Measurements from ENCODE around the gene CALML5. TPM values are rescaled to one million over a fixed set of nuclear protein-coding genes. Genes with fewer than 3 reads are reported as not detected.

Gene CALML5
- total RNA-seq, 2 experiments from 2014 or later = not detected

DNA sequence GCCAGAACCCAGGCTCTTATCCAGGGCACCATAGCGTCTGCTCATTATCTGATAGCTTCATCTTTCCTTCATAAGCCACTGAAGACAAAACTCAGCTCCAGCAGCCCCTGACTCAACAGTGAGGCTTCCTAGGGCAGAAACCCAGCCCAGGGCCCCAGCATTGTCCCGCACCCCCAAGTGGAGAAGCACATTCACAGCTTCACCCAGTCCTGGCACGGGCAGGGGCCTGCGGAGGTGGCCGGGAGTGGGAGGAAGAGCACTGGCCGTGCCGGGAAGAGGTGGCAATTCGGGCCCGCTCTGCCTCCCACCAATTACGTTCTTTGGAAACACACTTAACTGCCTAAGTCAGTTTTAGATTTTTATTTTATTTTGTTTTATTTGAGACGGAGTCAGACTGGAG, 10.3 kb upstream of the CALML5 start:
- ChIA-PET CTCF (no interaction called here), POLR2A (no interaction called here)
- H3K4me3 Mint-ChIP-seq = no peak overlapping the region
- H3K9me3 Mint-ChIP-seq = no peaks in the 10 kb centered on the region
- DNase-seq = no peak
- intact Hi-C loops (cut with micrococcal nuclease) = no loop called here
- peaks cover 11% of the 10 kb centered on the region for H3K4me1 Mint-ChIP-seq (ENCODE audit: low read depth)
- peaks cover 12% of the 10 kb centered on the region for H3K27me3 Mint-ChIP-seq
- no peaks in the 10 kb centered on the region for H3K36me3 Mint-ChIP-seq
- no peak overlapping the region for H3K27ac Mint-ChIP-seq

- Mint-ChIP-seq H3K27ac (no peak overlapping the region), H3K36me3 (no peaks in the 10 kb centered on the region), H3K4me1 (ENCODE audit: low read depth) (peaks cover 11% of the 10 kb centered on the region), H3K4me3 (no peak overlapping the region), H3K9me3 (no peaks in the 10 kb centered on the region), H3K27me3 (peaks cover 12% of the 10 kb centered on the region)
- ChIA-PET CTCF (no interaction called here), POLR2A (no interaction called here)
- DNase-seq = no peak
- intact Hi-C loops (cut with micrococcal nuclease) = no loop called here
Measured at GRCh38 chr10:5509236-5509635, 9.9 kb upstream of the CALML5 start.

DNA sequence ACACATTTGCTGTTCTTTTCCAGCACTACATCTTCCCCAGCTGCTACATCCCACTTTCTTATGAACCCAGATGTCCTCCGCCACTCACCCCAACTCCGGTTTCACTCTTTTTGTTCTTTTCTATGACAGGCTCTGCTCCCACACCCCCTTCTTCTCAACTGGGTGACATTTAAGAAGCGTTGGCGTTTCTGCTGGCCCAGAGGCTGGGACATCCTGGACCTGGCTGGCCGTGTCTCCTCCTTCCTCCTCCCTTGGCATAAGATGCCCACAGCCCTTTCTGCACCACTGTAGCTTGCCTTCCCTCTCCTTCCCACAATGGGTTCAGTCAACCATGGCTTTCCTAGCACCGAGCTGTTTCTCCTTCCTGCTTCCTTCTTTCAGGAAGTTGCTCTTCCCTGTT, 9.4 kb upstream of the CALML5 start:
- intact Hi-C loops (cut with micrococcal nuclease) = no loop called here
- ChIA-PET POLR2A (no interaction called here), CTCF (no interaction called here)
- no peaks in the 10 kb centered on the region for H3K36me3 Mint-ChIP-seq
- H3K27me3 Mint-ChIP-seq = peaks cover 12% of the 10 kb centered on the region
- H3K9me3 Mint-ChIP-seq = no peaks in the 10 kb centered on the region
- no peak overlapping the region for H3K4me3 Mint-ChIP-seq
- no peak overlapping the region for H3K27ac Mint-ChIP-seq
- no peak for DNase-seq
- H3K4me1 Mint-ChIP-seq (ENCODE audit: low read depth) = peaks cover 11% of the 10 kb centered on the region

GRCh38 chr10:5508161-5508604, 8.8 kb upstream of the CALML5 start:
- no peak for DNase-seq
- peaks cover 10% of the 10 kb centered on the region for H3K27me3 Mint-ChIP-seq
- CTCF ChIA-PET = interaction anchor here (1.1 kb wide), 1 partner anchor 114 kb away, joined by 3 read pairs; no protein-coding TSS in a partner anchor
- POLR2A ChIA-PET = no interaction called here
- no peak overlapping the region for H3K4me3 Mint-ChIP-seq
- H3K4me1 Mint-ChIP-seq (ENCODE audit: low read depth) = peaks cover 7% of the 10 kb centered on the region
- no peaks in the 10 kb centered on the region for H3K36me3 Mint-ChIP-seq
- no peak overlapping the region for H3K27ac Mint-ChIP-seq
- intact Hi-C loops (cut with micrococcal nuclease) = no loop called here
- no peaks in the 10 kb centered on the region for H3K9me3 Mint-ChIP-seq

- H3K9me3 Mint-ChIP-seq = no peaks in the 10 kb centered on the region
- DNase-seq = no peak
- no peaks in the 10 kb centered on the region for H3K36me3 Mint-ChIP-seq
- intact Hi-C loops (cut with micrococcal nuclease) = no loop called here
- H3K27ac Mint-ChIP-seq = no peak overlapping the region
- CTCF ChIA-PET = interaction anchor here (1.1 kb wide), 1 partner anchor 115 kb away, joined by 3 read pairs; no protein-coding TSS in a partner anchor
- peaks cover 10% of the 10 kb centered on the region for H3K27me3 Mint-ChIP-seq
- H3K4me3 Mint-ChIP-seq = no peak overlapping the region
- peaks cover 2% of the 10 kb centered on the region for H3K4me1 Mint-ChIP-seq (ENCODE audit: low read depth)
- POLR2A ChIA-PET = no interaction called here
Measured at GRCh38 chr10:5507649-5508131, 8.3 kb upstream of the CALML5 start.

DNA sequence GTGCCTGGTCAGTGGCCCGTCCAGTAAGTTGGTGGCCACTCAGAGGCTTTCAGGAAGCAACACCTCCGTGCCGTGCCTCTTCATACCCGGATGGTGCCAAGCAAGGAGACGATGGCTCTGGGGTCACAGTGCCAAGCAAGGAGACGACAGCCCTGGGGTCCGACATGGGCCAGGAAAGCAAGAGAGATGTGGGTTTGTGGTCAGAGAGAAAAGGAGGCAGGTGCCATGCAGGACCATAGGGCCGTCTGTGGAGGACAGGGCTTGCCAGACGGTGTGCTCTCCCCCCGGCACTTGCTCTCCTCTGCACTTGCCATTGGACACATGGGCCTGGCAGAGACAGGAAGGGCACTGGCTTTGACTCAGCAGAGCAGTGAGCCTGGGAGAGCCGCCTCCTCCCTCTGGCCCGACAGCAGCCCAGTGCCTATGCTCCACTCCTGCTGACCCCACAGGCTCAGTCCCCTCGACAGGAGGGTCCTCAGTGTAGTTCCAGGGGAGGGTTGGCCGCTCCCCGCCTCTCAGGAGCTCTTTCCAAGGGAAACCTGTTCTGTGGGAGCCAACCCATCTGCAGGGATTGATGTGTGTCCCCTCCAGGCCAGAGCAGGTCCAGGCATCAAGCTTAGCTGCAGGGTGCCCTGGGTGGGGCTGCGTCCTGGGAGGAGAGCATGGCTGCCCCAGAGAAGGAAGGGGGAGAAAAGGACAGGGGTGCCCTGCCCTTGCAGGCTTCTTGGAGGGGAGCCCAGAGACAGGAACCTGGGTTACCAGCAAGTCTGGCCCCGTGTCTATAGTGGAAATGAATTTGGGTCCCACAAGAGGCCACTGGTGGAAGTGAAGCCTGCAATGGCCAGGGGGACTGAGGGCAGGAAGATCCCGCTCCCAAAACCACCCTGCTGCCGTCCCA, 7.6 kb upstream of the CALML5 start:
- ChIA-PET CTCF (interaction anchor here (1.1 kb wide), 1 partner anchor 116 kb away, joined by 3 read pairs; no protein-coding TSS in a partner anchor), POLR2A (no interaction called here)
- no peak for DNase-seq
- Mint-ChIP-seq H3K36me3 (no peaks in the 10 kb centered on the region), H3K4me3 (no peak overlapping the region), H3K27me3 (peaks cover 4% of the 10 kb centered on the region), H3K4me1 (ENCODE audit: low read depth) (no peaks in the 10 kb centered on the region), H3K27ac (no peak overlapping the region), H3K9me3 (no peaks in the 10 kb centered on the region)
- intact Hi-C loops (cut with micrococcal nuclease) = no loop called here

GRCh38 chr10:5506246-5506645, 6.9 kb upstream of the CALML5 start:
- Mint-ChIP-seq H3K36me3 (no peaks in the 10 kb centered on the region), H3K9me3 (no peaks in the 10 kb centered on the region), H3K27me3 (peaks cover 3% of the 10 kb centered on the region), H3K27ac (no peak overlapping the region), H3K4me3 (no peak overlapping the region), H3K4me1 (ENCODE audit: low read depth) (no peaks in the 10 kb centered on the region)
- intact Hi-C loops (cut with micrococcal nuclease) = no loop called here
- ChIA-PET CTCF (no interaction called here), POLR2A (no interaction called here)
- no peak for DNase-seq

GRCh38 chr10:5504146-5505072, 5.0 kb upstream of the CALML5 start:
- ChIA-PET CTCF (interaction anchor here (1.2 kb wide), 1 partner anchor 125 kb away, joined by 3 read pairs; no protein-coding TSS in a partner anchor), POLR2A (no interaction called here)
- H3K36me3 Mint-ChIP-seq = no peaks in the 10 kb centered on the region
- no peak for DNase-seq
- no peak overlapping the region for H3K4me3 Mint-ChIP-seq
- intact Hi-C loops (cut with micrococcal nuclease) = no loop called here
- H3K4me1 Mint-ChIP-seq (ENCODE audit: low read depth) = no peaks in the 10 kb centered on the region
- no peaks in the 10 kb centered on the region for H3K9me3 Mint-ChIP-seq
- H3K27me3 Mint-ChIP-seq = peaks cover 5% of the 10 kb centered on the region
- H3K27ac Mint-ChIP-seq = no peak overlapping the region

GRCh38 chr10:5503477-5503835, 4.1 kb upstream of the CALML5 start:
- H3K36me3 Mint-ChIP-seq = no peaks in the 10 kb centered on the region
- H3K4me1 Mint-ChIP-seq (ENCODE audit: low read depth) = no peaks in the 10 kb centered on the region
- no peak overlapping the region for H3K4me3 Mint-ChIP-seq
- H3K27me3 Mint-ChIP-seq = peaks cover 5% of the 10 kb centered on the region
- DNase-seq = no peak
- no peak overlapping the region for H3K27ac Mint-ChIP-seq
- ChIA-PET CTCF (interaction anchor here (1.2 kb wide), 1 partner anchor 126 kb away, joined by 3 read pairs; no protein-coding TSS in a partner anchor), POLR2A (no interaction called here)
- intact Hi-C loops (cut with micrococcal nuclease) = no loop called here
- no peaks in the 10 kb centered on the region for H3K9me3 Mint-ChIP-seq

DNA sequence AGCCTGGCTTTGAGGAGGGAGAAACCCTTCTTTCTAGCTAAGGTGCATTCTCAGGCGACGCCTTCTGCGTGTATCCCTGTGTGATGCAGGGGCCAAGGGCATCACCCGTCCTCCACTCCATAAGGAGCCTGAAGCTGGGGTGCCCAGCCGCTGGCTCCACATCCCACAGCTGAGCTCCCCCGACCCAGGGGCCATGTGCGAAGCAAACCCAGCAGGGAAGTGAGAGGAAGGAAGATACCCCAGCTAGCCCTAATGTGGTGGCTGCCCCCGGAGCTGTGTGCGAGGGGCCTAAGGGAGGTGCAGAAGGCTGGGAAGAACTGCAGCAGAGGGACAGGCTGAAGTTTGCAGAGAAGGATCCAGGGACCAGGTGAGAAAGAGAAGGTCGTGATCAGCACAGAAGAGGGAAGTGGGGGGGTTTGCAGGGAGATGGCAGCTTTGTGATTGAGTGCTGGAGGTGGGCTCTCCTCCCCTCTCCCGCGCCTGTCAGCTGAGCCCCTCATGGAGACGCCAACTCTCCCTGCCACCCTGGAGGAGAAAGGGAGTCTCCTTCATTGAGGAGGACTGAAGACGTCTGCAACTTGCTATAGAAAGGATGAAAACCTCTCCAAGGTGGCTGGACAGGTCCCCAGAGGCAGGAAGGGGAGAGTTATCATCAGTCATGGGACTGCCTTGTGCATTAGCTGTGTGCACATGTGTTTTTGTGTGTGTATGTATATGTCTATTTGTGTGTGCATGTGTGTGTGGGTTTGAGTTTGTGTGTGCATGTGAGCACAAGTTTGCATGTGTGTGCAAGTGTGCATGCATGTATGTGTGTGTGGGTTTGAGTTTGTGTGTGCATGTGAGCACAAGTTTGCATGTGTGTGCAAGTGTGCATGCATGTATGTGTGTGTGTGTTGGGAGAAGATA, 3.5 kb upstream of the CALML5 start:
- Mint-ChIP-seq H3K9me3 (no peaks in the 10 kb centered on the region), H3K4me3 (no peak overlapping the region), H3K27ac (no peak overlapping the region), H3K36me3 (no peaks in the 10 kb centered on the region), H3K27me3 (peaks cover 5% of the 10 kb centered on the region), H3K4me1 (ENCODE audit: low read depth) (no peaks in the 10 kb centered on the region)
- DNase-seq = no peak
- ChIA-PET POLR2A (interaction anchor here (0.6 kb wide), 1 partner anchor 46 kb away, joined by 5 read pairs; no protein-coding TSS in a partner anchor), CTCF (interaction anchor here (1.2 to 2.1 kb wide), 2 partner anchors 120 to 126 kb away, joined by 3 to 6 read pairs; no protein-coding TSS in a partner anchor)
- intact Hi-C loops (cut with micrococcal nuclease) = no loop called here

- CTCF ChIA-PET = interaction anchor here (2.1 kb wide), 1 partner anchor 121 kb away, joined by 6 read pairs; no protein-coding TSS in a partner anchor
- intact Hi-C loops (cut with micrococcal nuclease) = no loop called here
Measured at GRCh38 chr10:5502061-5502521, 2.7 kb upstream of the CALML5 start.

More at GRCh38 chr10:5502061-5502521, 2.7 kb upstream of the CALML5 start:
- Mint-ChIP-seq H3K9me3 (no peaks in the 10 kb centered on the region), H3K36me3 (no peaks in the 10 kb centered on the region), H3K4me1 (ENCODE audit: low read depth) (no peaks in the 10 kb centered on the region), H3K4me3 (no peak overlapping the region), H3K27ac (no peak overlapping the region), H3K27me3 (peaks cover 5% of the 10 kb centered on the region)
- POLR2A ChIA-PET = interaction anchor here (0.6 kb wide), 1 partner anchor 45 kb away, joined by 5 read pairs; no protein-coding TSS in a partner anchor
- no peak for DNase-seq

All from activated CD4-positive, alpha-beta memory T cell treated with anti-CD3 and anti-CD28 coated beads for 36 hours (primary cell).